A549 treated with AZD2906 at 1 μM for 4 hours (cell line): ENCODE results near the gene TMEM184C. TPM values are rescaled to one million over a fixed set of nuclear protein-coding genes. Genes with fewer than 3 reads are reported as not detected.

ENCODE experiments used
- total RNA-seq: library from RNA; stranded (reverse); fragments of 200-300 nt; extraction: Qiagen RNA extraction; gene quantifications from 5 replicates; pipeline ENCODE4 v1.2.3, GENCODE V29; 2022

Gene TMEM184C
- total RNA-seq = 19.8 to 22.3 TPM (median 20.5 TPM) in 5 replicates

GRCh38 chr4:147617173-147617840 lies at the start of gene TMEM184C:
Gene TMEM184C, plus strand, starts transcription at chr4:147617397. Its CDS starts 560 bp downstream, at chr4:147617957.

GRCh38 chr4:147683717-147684700 lies 66.8 kb downstream of the TMEM184C start, which contains the start of gene PRMT9:
Gene PRMT9, minus strand, starts transcription at chr4:147684163. Its CDS starts 176 bp downstream, at chr4:147683987.

Other genes with a start within 250 kb of the TMEM184C start
- 0.21 to 0.48 TPM (median 0.26 TPM) in 5 replicates for gene EDNRA, start 136.3 kb upstream of the TMEM184C start, total RNA-seq
- 2.3 to 3.4 TPM (median 2.8 TPM) in 5 replicates for gene PRMT9, start 66.8 kb downstream of the TMEM184C start, total RNA-seq
- 14.2 to 15.7 TPM (median 14.8 TPM) in 5 replicates for gene ARHGAP10, start 114.7 kb downstream of the TMEM184C start, total RNA-seq